GM13976 (cell line): Measurements from ENCODE around the gene CHCHD6.

Experiments
- DNase-seq: peaks from one replicate; pipeline ENCODE4 v3.0.0; 2012; ENCODE audit warnings: low spot score
- CTCF ChIP-seq: IDR thresholded peaks from 2 replicates; pipeline ENCODE4 v1.5.1; 2012; ENCODE audit warnings: borderline replicate concordance, mild to moderate bottlenecking; ENCODE audit not compliant: insufficient read depth; ENCODE audit errors: extremely low read depth, missing control alignments, control extremely low read depth
- in situ Hi-C: fragments of 300-500 bp; cut with MboI; formaldehyde crosslinking; loops from one replicate; pipeline ENCODE4 v1.12.0; 2022; ENCODE audit warnings: low sequenced_read_pairs, mixed read lengths, inconsistent platforms; ENCODE audit not compliant: unreplicated experiment

Gene CHCHD6

GRCh38 chr3:126969586-126969985, 265.5 kb downstream of the CHCHD6 start:
- in situ Hi-C loops, result no loop called here
- TF ChIP-seq CTCF, result no peak
- DNase-seq, result no peak

- TF ChIP-seq CTCF, result no peak
- in situ Hi-C loops, result loop anchor here (10.0 kb wide), 1 partner anchor 215 kb away; no protein-coding TSS in a partner anchor
- no peak for DNase-seq
Measured at GRCh38 chr3:126970101-126970500, 266.1 kb downstream of the CHCHD6 start.

GRCh38 chr3:126970921-126971320, 266.9 kb downstream of the CHCHD6 start:
- in situ Hi-C loops, result loop anchor here (10.0 kb wide), 1 partner anchor 216 kb away; no protein-coding TSS in a partner anchor
- no peak for DNase-seq
- TF ChIP-seq CTCF, result no peak

GRCh38 chr3:126971891-126972351, 267.9 kb downstream of the CHCHD6 start:
- DNase-seq, result peak; percentile 40
- no peak for TF ChIP-seq CTCF
- in situ Hi-C loops, result loop anchor here (10.0 kb wide), 1 partner anchor 217 kb away; no protein-coding TSS in a partner anchor

- in situ Hi-C loops, result loop anchor here (10.0 kb wide), 1 partner anchor 218 kb away; no protein-coding TSS in a partner anchor
- TF ChIP-seq CTCF, result no peak
- DNase-seq, result no peak
Measured at GRCh38 chr3:126972866-126973265, 268.8 kb downstream of the CHCHD6 start.

GRCh38 chr3:126973814-126974213, 269.8 kb downstream of the CHCHD6 start:
- no peak for TF ChIP-seq CTCF
- in situ Hi-C loops, result loop anchor here (10.0 kb wide), 1 partner anchor 219 kb away; no protein-coding TSS in a partner anchor
- DNase-seq, result no peak
